Prostate gland (tissue), 2 donors: ENCODE data around the gene IGF2BP3.

ENCODE experiments used
- POLR2A ChIP-seq: fragments of 450-650 bp; IDR thresholded peaks from one replicate; pipeline ENCODE4 v1.6.1; 2016; ENCODE audit warnings: antibody characterized with exemption, mild to moderate bottlenecking
- POLR2AphosphoS5 ChIP-seq: sonication (generic); formaldehyde crosslinking; IDR thresholded peaks from one replicate; pipeline ENCODE4 v1.6.1; 2017; ENCODE audit warnings: antibody characterized with exemption
- TF ChIP-seq, protein P1 (sequence below), 4 experiments: fragments of 200-600 bp in 2 of 4; fragments of 450-650 bp in 2 of 4; sonication (generic) in 2 of 4; IDR thresholded peaks; 1 replicate in 3 of 4; 2 replicates in 1 of 4; pipeline ENCODE4 v1.5.1; 2016 to 2019; ENCODE audit warnings: antibody characterized with exemption in 4 of 4, mild to moderate bottlenecking in 2 of 4, moderate library complexity in 2 of 4

GRCh38 chr7:23415198-23415597 is 55.1 kb downstream of the IGF2BP3 start:
- TF ChIP-seq, protein P1, sequence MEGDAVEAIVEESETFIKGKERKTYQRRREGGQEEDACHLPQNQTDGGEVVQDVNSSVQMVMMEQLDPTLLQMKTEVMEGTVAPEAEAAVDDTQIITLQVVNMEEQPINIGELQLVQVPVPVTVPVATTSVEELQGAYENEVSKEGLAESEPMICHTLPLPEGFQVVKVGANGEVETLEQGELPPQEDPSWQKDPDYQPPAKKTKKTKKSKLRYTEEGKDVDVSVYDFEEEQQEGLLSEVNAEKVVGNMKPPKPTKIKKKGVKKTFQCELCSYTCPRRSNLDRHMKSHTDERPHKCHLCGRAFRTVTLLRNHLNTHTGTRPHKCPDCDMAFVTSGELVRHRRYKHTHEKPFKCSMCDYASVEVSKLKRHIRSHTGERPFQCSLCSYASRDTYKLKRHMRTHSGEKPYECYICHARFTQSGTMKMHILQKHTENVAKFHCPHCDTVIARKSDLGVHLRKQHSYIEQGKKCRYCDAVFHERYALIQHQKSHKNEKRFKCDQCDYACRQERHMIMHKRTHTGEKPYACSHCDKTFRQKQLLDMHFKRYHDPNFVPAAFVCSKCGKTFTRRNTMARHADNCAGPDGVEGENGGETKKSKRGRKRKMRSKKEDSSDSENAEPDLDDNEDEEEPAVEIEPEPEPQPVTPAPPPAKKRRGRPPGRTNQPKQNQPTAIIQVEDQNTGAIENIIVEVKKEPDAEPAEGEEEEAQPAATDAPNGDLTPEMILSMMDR (IDR thresholded peaks at IDR 0.05) = no peak
- TF ChIP-seq POLR2A (no peak), POLR2AphosphoS5 (no peak)
